ENCODE measurements around the gene SYTL5. TPM values are rescaled to one million over a fixed set of nuclear protein-coding genes. Genes with fewer than 3 reads are reported as not detected.

SYTL5 gene
- total and polyA plus RNA-seq, 4 donors = 0.09 to 2.8 (median 1.0) TPM

DNA sequence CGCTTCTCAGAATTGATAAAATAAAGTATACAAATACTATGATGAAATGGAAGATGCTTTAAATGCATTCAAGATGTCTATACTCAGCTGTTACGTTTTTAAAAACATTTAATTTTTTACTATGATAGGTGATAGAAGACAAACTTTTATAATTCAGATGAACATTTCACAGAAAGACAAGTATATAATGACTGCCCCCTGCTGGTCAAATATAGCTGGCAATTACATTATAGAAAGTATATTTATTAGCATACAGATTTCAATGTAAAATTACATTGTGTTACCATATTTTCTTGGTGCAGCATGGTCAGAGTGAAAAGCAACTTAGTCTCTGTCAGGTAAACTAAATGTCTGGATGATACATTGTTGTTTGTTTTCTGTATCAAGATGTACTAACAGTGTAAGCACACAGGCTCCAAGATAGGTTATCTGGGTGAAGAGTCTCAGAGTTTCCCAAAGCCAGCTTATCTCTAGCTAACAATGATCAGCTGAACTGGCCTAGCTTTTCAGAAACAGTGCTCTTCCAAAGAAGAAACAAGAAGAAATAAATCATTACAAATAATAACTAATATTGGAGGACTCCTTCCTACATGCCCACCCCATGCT lies 160.2 kb downstream of the SYTL5 start (continued):
- TF ChIP-seq, protein P1, sequence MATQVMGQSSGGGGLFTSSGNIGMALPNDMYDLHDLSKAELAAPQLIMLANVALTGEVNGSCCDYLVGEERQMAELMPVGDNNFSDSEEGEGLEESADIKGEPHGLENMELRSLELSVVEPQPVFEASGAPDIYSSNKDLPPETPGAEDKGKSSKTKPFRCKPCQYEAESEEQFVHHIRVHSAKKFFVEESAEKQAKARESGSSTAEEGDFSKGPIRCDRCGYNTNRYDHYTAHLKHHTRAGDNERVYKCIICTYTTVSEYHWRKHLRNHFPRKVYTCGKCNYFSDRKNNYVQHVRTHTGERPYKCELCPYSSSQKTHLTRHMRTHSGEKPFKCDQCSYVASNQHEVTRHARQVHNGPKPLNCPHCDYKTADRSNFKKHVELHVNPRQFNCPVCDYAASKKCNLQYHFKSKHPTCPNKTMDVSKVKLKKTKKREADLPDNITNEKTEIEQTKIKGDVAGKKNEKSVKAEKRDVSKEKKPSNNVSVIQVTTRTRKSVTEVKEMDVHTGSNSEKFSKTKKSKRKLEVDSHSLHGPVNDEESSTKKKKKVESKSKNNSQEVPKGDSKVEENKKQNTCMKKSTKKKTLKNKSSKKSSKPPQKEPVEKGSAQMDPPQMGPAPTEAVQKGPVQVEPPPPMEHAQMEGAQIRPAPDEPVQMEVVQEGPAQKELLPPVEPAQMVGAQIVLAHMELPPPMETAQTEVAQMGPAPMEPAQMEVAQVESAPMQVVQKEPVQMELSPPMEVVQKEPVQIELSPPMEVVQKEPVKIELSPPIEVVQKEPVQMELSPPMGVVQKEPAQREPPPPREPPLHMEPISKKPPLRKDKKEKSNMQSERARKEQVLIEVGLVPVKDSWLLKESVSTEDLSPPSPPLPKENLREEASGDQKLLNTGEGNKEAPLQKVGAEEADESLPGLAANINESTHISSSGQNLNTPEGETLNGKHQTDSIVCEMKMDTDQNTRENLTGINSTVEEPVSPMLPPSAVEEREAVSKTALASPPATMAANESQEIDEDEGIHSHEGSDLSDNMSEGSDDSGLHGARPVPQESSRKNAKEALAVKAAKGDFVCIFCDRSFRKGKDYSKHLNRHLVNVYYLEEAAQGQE (IDR thresholded peaks at IDR 0.05) = no peak
- TF ChIP-seq RAD21 (IDR thresholded peaks at IDR 0.05) (peak; percentile 76 to 81), JUND (IDR thresholded peaks at IDR 0.05) (no peak), YY1 (IDR thresholded peaks at IDR 0.05) (no peak)

DNA sequence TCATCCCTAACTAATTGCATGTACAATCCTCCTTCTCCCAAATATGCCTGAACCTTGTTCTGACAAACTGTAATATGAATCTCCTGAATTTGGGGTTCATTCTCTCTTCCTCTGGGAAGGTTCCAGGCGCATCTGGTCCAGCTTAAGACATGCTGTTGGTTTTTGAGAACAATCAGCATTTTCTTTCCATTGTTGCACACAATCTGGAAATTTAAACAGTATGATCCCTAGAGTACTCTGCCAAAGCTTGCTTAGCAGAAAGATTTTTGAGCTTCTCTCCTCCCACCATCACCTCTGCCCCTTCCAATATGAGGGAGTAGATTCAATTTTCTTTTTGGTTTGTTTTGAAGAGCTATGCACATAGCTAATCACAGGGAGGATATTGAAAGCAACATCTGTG lies 164.2 kb downstream of the SYTL5 start:
- Histone ChIP-seq H3K36me3 (ENCODE audit: control insufficient read depth in 4 of 4, insufficient read depth in 3 of 4, low read depth in 1 of 4, low read length in 3 of 4) (no peaks in the 10 kb centered on the region), H3K27me3 (ENCODE audit: control insufficient read depth in 4 of 4, insufficient read depth in 4 of 4, low read length in 3 of 4) (no peaks in the 10 kb centered on the region), H3K4me1 (ENCODE audit: control insufficient read depth in 4 of 4, insufficient read depth in 4 of 4, low read length in 3 of 4) (no peaks in the 10 kb centered on the region), H3K9me3 (ENCODE audit: control insufficient read depth in 4 of 4, low read length in 3 of 4) (no peaks in the 10 kb centered on the region), H3K27ac (ENCODE audit: low read depth in 1 of 2, low read length in 2 of 2) (no peak overlapping the region), H3K4me3 (ENCODE audit: low read depth in 1 of 3, low read length in 3 of 3) (no peak overlapping the region), H3K9ac (ENCODE audit: low read depth in 1 of 2, low read length in 2 of 2) (no peak overlapping the region)
- 83% methylated on average over 1 of the region's 1 CpG for WGBS
- DNase-seq (ENCODE audit: low spot score) = no peak
- TF ChIP-seq SP1 (IDR thresholded peaks at IDR 0.05) = no peak

DNA sequence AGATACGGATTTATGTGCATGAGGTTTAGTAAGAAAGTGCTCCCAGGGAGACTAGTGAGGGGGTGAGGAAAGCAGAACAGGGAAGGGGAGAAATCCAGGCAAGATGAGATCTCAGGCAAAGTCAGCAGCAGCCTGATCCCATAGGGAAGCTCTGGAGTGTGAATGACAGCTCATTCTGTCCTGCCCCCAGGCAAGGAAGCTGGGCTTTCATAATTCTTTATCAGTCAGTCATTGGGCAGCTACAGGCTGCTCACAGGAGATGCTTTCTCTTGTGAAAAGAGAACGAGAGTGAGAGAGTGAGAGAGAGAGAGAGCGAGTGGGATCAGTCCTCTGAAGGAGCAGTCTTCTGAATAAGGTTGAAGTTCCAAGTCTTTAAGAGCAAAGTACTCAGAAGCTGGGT lies 166.2 kb downstream of the SYTL5 start:
- TF ChIP-seq TAF1 (conservative IDR thresholded peaks at IDR 0.05) = no peak
- no peak for TF ChIP-seq RXRA (IDR thresholded peaks at IDR 0.05)
- TF ChIP-seq RAD21 (IDR thresholded peaks at IDR 0.05) = no peak
- TF ChIP-seq JUND (IDR thresholded peaks at IDR 0.05) = no peak
- TF ChIP-seq EGR1 (IDR thresholded peaks at IDR 0.05; ENCODE audit: low read depth in 2 of 2) = no peak
- TF ChIP-seq YY1 (IDR thresholded peaks at IDR 0.05) = no peak
- no peak for TF ChIP-seq HNF4A (conservative IDR thresholded peaks at IDR 0.05)
- TF ChIP-seq NR2F2 (IDR thresholded peaks at IDR 0.05) = no peak
- TF ChIP-seq FOXA1 (IDR thresholded peaks at IDR 0.05) = no peak
- TF ChIP-seq HNF4G (IDR thresholded peaks at IDR 0.05) = no peak
- TF ChIP-seq FOXA2 (IDR thresholded peaks at IDR 0.05) = no peak
- Histone ChIP-seq H3K27ac (ENCODE audit: low read depth in 1 of 2, low read length in 2 of 2) (no peak overlapping the region), H3K4me3 (ENCODE audit: low read depth in 1 of 3, low read length in 3 of 3) (no peak overlapping the region), H3K9ac (ENCODE audit: low read depth in 1 of 2, low read length in 2 of 2) (no peak overlapping the region), H3K36me3 (ENCODE audit: control insufficient read depth in 4 of 4, insufficient read depth in 3 of 4, low read depth in 1 of 4, low read length in 3 of 4) (no peaks in the 10 kb centered on the region), H3K9me3 (ENCODE audit: control insufficient read depth in 4 of 4, low read length in 3 of 4) (no peaks in the 10 kb centered on the region), H3K4me1 (ENCODE audit: control insufficient read depth in 4 of 4, insufficient read depth in 4 of 4, low read length in 3 of 4) (no peaks in the 10 kb centered on the region), H3K27me3 (ENCODE audit: control insufficient read depth in 4 of 4, insufficient read depth in 4 of 4, low read length in 3 of 4) (no peaks in the 10 kb centered on the region)
- WGBS = 81% methylated on average over 3 of the region's 3 CpGs
- no peak for DNase-seq (ENCODE audit: low spot score)

DNA sequence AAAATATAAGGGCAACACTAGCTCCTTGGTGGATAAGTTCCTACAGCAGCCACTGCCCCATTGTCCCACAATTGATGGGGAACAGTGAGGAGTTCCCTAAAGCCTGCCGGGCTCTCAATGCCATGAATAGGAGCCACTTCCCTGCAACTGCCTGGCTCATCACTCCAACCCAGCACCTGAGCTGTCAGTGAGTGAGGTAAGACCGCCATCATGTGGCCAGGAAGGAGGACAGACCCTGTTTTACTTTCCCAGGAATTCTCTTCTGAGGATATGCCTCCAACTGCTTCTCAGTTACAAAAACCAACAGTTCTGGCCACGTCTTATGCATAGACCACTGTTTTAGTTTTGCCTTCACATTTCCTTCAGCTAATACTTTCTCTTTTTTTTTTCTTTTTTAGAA lies 168.8 kb downstream of the SYTL5 start:
- 26% methylated on average over 3 of the region's 3 CpGs for WGBS
- H3K9ac ChIP-seq (ENCODE audit: low read depth in 1 of 2, low read length in 2 of 2) = no peak overlapping the region
- no peak for DNase-seq (ENCODE audit: low spot score)
- peak; percentile 82 to 92 for TF ChIP-seq RAD21 (IDR thresholded peaks at IDR 0.05)
- TF ChIP-seq, protein P2, sequence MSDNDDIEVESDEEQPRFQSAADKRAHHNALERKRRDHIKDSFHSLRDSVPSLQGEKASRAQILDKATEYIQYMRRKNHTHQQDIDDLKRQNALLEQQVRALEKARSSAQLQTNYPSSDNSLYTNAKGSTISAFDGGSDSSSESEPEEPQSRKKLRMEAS (IDR thresholded peaks at IDR 0.05) = no peak
- TF ChIP-seq, protein P3, sequence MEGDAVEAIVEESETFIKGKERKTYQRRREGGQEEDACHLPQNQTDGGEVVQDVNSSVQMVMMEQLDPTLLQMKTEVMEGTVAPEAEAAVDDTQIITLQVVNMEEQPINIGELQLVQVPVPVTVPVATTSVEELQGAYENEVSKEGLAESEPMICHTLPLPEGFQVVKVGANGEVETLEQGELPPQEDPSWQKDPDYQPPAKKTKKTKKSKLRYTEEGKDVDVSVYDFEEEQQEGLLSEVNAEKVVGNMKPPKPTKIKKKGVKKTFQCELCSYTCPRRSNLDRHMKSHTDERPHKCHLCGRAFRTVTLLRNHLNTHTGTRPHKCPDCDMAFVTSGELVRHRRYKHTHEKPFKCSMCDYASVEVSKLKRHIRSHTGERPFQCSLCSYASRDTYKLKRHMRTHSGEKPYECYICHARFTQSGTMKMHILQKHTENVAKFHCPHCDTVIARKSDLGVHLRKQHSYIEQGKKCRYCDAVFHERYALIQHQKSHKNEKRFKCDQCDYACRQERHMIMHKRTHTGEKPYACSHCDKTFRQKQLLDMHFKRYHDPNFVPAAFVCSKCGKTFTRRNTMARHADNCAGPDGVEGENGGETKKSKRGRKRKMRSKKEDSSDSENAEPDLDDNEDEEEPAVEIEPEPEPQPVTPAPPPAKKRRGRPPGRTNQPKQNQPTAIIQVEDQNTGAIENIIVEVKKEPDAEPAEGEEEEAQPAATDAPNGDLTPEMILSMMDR (IDR thresholded peaks at IDR 0.05; ENCODE audit: low read depth, low read length, missing input control) = peak; percentile 59
- no peaks in the 10 kb centered on the region for H3K4me1 ChIP-seq (ENCODE audit: control insufficient read depth in 4 of 4, insufficient read depth in 4 of 4, low read length in 3 of 4)
- H3K4me3 ChIP-seq (ENCODE audit: low read depth in 1 of 3, low read length in 3 of 3) = no peak overlapping the region
- no peaks in the 10 kb centered on the region for H3K27me3 ChIP-seq (ENCODE audit: control insufficient read depth in 4 of 4, insufficient read depth in 4 of 4, low read length in 3 of 4)
- no peaks in the 10 kb centered on the region for H3K36me3 ChIP-seq (ENCODE audit: control insufficient read depth in 4 of 4, insufficient read depth in 3 of 4, low read depth in 1 of 4, low read length in 3 of 4)
- H3K9me3 ChIP-seq (ENCODE audit: control insufficient read depth in 4 of 4, low read length in 3 of 4) = no peaks in the 10 kb centered on the region
- no peak overlapping the region for H3K27ac ChIP-seq (ENCODE audit: low read depth in 1 of 2, low read length in 2 of 2)

Data from liver (tissue), 9 donors.